Kidney capillary endothelial cell (primary cell): ENCODE results near the gene RNF212B.
"Not testable (repeated sequence)": the region's sequence is repeated elsewhere in the genome, so short reads cannot be mapped to it uniquely, and the experiment has no call there.

Experiments used
- DNase-seq: peaks from one replicate; pipeline ENCODE4 v3.0.0-alpha.2; 2018; ENCODE audit warnings: low spot score

Gene RNF212B

DNA sequence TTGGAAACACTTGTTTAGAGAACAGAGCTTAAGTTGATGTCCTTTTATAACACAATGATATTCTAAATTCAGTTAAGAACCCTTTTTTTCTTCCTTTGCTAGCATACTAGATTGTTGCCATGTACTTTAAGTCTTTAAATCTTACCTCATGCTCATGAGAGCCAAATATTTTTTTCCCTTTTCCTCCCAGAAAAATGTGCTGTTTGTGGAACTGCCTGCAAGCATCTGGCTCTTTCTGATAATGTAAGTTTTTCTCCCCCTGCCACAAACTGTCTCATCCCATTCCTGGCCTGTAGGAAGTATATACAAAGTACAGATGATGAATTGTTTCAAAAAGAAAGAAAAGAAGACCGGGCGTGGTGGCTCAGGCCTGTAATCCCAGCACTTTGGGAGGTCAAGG is 5.3 kb downstream of the RNF212B start:
- no peak for DNase-seq

DNA sequence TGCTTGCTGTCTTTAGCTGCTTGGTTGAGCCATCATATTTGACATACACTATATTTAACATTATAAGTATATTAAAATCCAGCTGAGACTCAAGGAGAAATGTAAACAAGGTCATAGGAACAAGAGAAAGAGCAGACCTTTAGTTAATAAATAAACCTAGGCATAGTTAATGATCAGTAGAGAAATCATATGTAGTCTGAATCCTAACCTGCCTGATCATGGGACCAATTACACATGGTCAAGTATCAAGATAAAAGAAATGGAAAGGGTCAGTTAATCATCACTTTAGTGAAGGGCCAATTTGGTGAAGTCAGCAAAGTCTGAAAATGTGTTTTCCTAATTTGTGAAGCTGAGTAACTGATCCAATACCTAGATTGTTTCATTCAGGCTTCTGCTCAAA is 7.5 kb downstream of the RNF212B start:
- DNase-seq, result no peak

- DNase-seq, result no peak
Measured at GRCh38 chr14:23248601-23249000, 10.9 kb downstream of the RNF212B start.

GRCh38 chr14:23249824-23250223 is 12.1 kb downstream of the RNF212B start:
- DNase-seq, result no peak

- DNase-seq, result no peak
Measured at GRCh38 chr14:23252006-23252405, 14.3 kb downstream of the RNF212B start.

GRCh38 chr14:23252420-23253333 is 14.9 kb downstream of the RNF212B start:
- no peak for DNase-seq

DNA sequence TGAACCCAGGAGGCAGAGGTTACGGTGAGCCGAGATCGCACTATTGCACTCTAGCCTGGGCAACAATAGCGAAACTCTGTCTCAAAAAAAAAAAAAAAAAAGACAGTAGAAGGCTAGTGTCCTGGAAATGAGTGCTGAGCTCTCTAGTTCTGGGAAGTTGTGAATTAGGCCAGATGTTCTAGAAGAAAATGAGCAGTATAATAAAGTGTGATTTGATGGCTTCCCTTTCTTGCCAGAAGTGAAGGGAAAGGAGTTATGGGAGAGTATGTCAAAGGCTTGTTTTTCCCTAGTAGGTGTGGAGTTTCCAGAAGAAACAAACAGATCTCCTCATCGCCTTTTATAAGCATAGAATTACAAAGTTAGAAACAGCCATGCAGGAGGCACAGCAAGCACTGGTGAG is 20.5 kb downstream of the RNF212B start:
- no peak for DNase-seq

DNA sequence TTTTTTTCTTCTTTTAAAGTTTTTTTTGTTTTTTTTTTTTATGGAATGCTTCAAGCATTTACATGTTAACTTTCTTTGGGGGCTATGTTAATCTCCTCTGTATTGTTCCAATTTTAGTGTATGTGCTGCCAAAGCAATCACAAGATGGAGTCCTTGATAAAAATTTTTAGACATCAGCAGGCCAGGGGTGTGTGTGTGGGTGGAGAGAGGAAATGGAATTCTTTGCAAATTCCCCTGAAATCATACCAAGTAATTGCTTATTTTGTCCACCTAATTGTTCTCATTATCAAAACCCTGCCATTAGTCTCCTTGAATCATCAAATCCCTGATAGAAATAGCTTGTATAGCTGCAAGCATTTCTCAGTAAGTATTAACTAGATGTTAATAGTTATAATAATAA is 21.7 kb downstream of the RNF212B start:
- DNase-seq, result no peak

- DNase-seq, result not testable (repeated sequence)
Measured at GRCh38 chr14:23260849-23261248, 23.1 kb downstream of the RNF212B start.

GRCh38 chr14:23269193-23269592 is 31.5 kb downstream of the RNF212B start:
- DNase-seq, result no peak

DNA sequence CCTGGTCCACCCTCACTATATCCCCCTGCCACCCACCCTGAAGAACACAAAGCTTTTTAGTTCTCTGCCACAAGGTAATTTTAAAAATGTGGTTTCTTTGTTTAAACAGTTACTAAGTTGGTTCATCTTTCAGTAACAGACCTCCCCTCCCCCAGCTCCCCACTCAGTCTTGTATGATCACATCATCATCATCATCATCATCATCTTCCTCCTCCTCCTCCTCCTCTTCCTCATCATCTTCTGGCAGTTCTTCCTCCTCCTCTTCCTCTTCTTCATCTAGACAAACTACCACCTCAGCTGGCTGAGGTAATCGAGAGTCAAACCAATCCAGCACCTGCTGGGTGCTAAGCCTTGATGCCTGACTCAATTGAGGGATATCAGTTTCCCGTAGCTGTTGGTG is 37.7 kb downstream of the RNF212B start:
- no peak for DNase-seq

DNA sequence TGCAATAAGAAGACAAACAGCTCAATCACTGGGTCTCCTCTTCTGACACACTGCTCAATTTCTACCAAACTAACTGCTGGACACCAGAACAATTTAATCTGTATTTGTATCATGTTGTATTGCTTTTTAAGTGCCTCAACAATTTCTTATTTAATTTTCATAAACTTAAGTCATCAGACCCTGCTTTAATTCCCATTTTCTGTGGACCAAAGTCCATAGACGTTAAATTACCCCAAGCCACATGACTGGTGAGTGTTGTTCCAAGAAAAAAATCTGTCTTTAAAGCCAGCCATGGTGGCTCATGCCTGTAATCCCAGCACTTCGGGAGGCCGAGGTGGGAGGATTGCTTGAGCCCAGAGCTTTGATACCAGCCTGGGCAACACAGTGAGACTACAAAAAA is 39.5 kb downstream of the RNF212B start:
- DNase-seq, result no peak

DNA sequence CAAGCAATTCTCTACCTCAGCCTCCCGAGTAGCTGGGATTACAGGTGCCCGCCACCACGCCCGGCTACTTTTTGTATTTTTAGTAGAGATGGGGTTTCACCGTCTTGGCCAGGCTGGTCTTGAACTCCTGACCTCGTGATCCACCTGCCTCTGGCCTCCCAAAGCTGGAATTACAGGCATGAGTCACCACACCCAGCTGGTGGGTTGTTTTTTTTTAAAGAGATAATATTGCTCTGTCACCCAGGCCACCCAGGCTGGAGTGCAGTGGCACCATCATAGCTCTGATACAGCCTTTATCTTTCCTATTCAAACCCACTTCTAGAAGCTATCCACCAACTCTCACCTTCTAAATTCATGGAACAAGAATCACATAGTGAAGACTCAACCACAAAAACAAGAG is 40.2 kb downstream of the RNF212B start:
- DNase-seq, result not testable (repeated sequence)

DNA sequence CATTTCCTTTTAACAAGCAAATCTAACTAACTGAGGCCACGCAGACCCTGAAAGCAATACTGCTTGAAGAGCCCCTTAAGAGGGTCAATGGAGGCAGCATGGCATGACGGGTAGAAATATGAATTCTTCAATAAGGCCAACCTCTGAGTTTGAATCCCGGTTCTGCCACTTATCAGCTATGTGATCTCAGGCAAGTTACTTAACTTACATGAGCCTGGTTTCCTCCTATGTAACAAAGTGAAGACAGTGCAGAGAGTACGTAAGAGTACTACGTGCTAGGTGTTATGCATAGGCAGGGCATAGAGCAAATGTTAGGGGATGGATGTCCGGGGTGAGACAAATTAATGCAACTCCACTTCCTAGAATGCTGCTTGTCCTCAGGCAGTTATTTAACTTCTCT is 43.5 kb downstream of the RNF212B start:
- DNase-seq, result no peak

DNA sequence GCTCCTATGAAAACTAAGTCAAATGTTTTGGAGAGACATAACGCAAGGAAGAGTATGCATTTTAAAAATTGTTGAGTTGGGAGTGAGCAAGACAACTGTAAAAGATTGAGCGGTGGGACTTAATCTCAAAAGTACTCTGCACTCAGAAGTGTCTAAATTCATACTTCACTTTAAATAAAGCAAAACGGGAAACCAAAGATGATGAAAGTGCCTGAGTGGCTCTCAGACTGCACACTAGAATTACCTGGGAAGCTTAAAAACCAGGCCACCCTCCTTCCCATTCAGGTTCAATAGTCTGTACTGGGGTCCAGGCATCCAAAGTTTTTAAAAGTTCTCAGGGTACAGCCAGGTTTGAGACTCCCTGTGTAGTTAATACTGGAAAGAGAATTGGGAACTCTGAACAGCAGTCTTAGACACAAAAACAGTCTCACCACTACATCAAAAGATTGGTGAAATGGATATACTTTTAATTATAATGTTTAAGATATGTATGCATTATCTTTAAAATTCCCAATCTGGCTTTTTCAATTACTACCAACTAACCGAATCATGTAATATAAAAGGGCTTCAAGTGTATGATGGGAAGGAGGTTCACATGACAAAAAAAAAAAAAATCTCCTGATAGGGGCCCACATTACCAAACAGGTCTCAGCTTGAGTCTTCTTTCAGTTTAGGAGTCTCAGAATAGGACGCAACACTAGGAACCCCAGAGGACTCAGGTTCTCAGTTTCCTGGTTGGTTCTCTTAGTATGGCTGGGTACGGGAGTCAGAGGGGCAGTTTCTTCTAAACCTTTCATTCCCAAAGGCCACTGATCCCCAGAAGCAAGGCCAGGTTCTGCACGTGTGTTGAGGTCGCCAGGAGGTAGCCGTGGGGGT is 47.2 kb downstream of the RNF212B start:
- no peak for DNase-seq

DNA sequence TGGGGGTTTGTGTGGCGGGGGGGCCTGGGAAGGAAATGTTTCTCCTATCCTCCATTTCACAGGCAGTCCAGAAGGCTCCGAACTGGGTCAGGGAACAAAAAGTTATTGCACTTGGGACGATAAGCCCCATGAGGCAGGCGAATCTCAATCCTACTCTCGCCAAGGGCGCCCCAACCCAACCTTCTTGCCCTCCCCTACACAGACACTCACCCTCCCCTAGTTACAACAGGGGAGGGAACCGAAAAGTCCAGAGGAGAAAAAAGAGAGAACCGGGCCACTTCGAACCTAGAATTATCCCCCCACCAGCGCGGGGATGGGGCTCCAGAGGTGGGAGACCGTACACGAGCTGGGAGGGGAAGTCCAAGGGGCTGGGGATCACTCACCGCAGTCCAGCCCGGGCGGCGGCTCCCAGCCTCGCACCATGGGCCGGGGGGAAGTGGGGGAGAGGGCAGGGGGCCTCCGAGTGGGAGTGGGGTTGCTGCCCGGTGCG is 47.8 kb downstream of the RNF212B start:
- DNase-seq, result peak; percentile 4

GRCh38 chr14:23286020-23286901 is 48.5 kb downstream of the RNF212B start, which contains the start of gene HOMEZ:
TSS of gene HOMEZ (minus strand) at chr14:23286132. CDS start at chr14:23285952, 180 bp downstream.
- DNase-seq, result peak; percentile 95

DNA sequence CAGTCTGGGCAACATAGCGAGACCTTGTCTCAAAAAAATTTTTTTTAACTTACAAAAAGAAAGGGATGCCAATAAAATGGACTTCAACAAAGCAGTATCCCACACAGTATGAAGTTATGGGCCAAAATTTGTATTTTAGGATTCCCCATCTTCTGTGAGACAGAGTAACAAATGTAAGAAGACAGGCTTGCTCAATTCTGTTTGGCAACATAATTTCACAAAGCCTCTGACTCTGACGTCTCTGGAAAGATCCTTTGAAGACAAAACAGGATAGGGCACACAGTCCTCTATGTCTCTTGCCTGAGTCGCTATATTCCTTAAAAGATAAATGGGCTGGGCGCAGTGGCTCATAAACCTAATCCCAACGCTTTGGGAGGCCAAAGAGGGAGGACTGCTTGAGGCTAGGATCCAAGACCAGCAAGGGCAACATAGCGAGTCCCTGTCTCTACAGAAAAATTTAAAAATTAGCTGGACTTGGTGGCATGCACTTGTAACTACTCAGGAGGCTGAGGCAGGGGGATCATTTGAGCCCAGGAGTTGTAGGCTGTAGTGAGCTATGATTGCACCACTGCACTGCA is 49.3 kb downstream of the RNF212B start:
- DNase-seq, result no peak

- peak; percentile 61 for DNase-seq
Measured at GRCh38 chr14:23294734-23295561, 57.2 kb downstream of the RNF212B start.

GRCh38 chr14:23296012-23296777 is 58.5 kb downstream of the RNF212B start:
- DNase-seq, result no peak
